A549 treated with ZK216348 at 1 μM for 4 hours (cell line): ENCODE results near the gene SLC16A14. TPM values are rescaled to one million over a fixed set of nuclear protein-coding genes. Genes with fewer than 3 reads are reported as not detected.

Experiments
- total RNA-seq: library from RNA; stranded (reverse); fragments of 200-300 nt; extraction: Qiagen RNA extraction; gene quantifications from 5 replicates; pipeline ENCODE4 v1.2.3, GENCODE V29; 2022; ENCODE audit warnings: low read depth

The SLC16A14 gene, protein sequence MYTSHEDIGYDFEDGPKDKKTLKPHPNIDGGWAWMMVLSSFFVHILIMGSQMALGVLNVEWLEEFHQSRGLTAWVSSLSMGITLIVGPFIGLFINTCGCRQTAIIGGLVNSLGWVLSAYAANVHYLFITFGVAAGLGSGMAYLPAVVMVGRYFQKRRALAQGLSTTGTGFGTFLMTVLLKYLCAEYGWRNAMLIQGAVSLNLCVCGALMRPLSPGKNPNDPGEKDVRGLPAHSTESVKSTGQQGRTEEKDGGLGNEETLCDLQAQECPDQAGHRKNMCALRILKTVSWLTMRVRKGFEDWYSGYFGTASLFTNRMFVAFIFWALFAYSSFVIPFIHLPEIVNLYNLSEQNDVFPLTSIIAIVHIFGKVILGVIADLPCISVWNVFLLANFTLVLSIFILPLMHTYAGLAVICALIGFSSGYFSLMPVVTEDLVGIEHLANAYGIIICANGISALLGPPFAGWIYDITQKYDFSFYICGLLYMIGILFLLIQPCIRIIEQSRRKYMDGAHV
- total RNA-seq, result 0.64 to 1.0 TPM (median 0.99 TPM) in 5 replicates

DNA sequence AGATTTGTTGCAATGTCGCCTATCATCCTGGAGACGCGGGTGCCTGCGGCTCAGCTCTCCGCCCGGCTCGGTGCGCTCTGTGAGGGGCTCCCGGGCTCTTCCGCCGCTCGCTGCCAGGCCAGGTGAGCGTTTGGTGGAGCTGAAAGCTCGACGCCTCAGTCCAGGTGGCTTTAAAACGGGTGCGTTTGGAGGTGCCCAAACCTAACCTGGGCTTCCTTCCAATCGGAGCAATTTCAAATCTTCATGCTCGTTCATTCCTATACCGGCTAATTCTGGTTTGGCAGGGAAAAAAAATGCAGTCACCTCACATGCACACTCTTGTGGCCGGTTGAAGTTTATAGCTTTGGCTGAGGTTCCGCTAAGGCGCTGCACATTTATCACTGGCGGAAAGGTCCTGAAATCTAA is at the start of gene SLC16A14:
Gene SLC16A14, minus strand, starts transcription at position 274 of the 405 bp plus-strand sequence. CDS start 9,572 bp downstream, outside the sequence.

Other genes starting within 250 kb of the SLC16A14 start
- gene TRIP12, start 146.9 kb downstream of the SLC16A14 start, total RNA-seq, result 78.4 to 130 TPM (median 97.6 TPM) in 5 replicates
- gene FBXO36, start 146.4 kb downstream of the SLC16A14 start, total RNA-seq, result 0.92 to 2.6 TPM (median 1.2 TPM) in 5 replicates
- 5.6 to 8.7 TPM (median 7.6 TPM) in 5 replicates for gene SP110, start 151.1 kb upstream of the SLC16A14 start, total RNA-seq
- gene SP140, start 156.8 kb upstream of the SLC16A14 start, total RNA-seq, result 0.22 to 0.39 TPM in 2 of 5 replicates, not detected in the others